NCI-H446 treated with DMSO at 0.1 percent for 48 hours (cell line): ENCODE results near the gene TRIO.
"Not testable (repeated sequence)": the region's sequence is repeated elsewhere in the genome, so short reads cannot be mapped to it uniquely, and the experiment has no call there.

Experiments
- DNase-seq: peaks from one replicate; lab custom pipeline; 2025; lab: John Stamatoyannopoulos, UW

Gene TRIO

DNA sequence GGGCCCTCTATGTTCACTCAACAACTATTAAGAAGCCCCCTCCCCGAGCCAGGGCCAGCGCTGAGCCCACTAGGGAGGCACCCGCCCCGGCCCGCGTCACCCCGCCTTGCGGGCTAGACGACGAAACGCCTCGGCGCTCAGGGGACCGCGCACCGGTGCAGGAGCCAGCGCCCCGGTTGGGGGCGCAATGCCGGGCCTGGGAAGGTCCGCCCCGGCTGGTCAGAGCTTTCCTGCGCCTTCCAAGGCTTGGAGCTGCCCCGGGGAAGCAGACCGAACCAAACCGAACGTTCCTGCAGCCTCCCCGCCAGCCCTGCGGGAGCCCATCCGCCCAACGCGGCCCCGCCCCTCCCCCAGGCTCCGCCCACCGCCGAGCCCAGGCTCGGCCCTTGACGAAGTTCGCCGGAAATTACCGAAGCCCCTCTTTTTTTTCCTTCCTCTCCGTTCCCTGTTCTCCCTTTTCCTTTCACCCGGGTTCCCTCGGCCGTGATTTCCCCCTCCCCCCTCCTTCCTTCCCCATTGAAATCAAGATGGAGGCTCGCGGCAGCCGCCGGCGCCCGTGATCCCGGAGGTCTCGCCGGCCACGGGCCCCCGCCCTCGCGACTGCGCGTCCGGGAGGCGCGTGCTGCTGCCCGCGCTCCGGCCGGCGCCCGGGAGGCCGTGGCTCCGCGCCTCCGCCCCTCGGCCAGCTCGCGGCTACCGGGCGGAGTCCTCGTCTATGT lies at the start of gene TRIO:
TRIO (plus strand) TSS at position 516 of the 719 bp plus-strand sequence. CDS start 384 bp downstream, outside the sequence.
- DNase-seq, result peak; percentile 92

GRCh38 chr5:14097380-14097779 lies 45.8 kb upstream of the TRIO start:
- DNase-seq, result not testable (repeated sequence)

DNA sequence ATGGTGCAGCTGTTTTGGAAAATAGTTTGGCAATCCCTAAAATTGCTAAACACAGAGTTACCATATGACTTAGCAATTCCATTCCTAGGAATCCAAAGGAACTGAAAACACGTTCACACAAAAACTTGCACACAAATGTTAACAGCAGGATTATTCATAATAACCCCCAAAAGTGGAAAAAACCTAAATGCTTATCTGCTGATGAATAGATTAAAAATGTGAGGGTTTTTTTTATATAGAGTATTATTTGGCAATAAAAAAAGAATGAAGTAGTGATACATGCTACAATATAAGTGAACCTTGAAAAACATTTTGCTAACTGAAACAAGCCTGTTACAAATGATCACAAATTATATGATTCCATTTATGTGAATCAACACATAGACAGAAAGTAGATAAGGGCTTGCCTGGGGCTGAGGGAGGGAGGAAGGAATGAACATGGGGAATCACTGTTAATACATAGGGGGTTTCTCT lies 45.1 kb upstream of the TRIO start:
- DNase-seq, result no peak

- DNase-seq, result no peak
These were observed 42.9 kb upstream of the TRIO start for GRCh38 chr5:14100281-14100680.

GRCh38 chr5:14101922-14102321 lies 41.2 kb upstream of the TRIO start:
- DNase-seq, result no peak

- no peak for DNase-seq
These were observed 40.5 kb upstream of the TRIO start for GRCh38 chr5:14102666-14103065.

DNA sequence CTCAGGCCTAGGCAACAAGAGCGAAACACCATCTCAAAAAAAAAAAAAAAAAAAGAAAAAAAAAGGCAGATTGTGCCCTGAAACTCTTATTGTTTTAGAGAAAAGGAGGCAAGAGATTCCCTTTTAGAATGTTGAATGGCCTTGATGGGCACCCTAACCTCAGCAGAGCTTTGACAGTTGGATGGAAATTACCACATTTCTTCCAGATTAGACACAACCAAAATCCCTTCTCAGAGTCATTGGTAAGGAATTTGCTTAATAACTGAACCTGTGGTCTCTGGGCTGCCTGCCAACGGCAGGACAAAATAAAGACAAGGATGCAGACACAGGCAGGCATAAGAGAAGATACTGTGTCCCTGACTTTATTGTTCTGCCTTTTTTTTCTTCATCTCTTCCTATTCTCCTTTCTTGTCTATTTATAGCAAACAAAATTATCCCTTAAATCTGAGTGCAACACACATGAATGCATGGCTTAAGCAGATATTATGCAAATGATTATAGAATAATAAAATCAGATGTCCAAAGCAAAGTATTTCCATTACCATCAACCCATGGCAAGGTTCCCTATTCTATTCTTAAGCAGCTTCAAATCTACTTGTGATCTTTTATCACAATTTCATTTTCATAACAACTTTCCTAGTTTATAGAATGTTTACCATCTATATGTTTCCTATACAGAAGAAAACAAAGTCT lies 37.3 kb upstream of the TRIO start:
- DNase-seq, result peak; percentile 32

- DNase-seq, result no peak
These were observed 35.6 kb upstream of the TRIO start for GRCh38 chr5:14107536-14107935.

DNA sequence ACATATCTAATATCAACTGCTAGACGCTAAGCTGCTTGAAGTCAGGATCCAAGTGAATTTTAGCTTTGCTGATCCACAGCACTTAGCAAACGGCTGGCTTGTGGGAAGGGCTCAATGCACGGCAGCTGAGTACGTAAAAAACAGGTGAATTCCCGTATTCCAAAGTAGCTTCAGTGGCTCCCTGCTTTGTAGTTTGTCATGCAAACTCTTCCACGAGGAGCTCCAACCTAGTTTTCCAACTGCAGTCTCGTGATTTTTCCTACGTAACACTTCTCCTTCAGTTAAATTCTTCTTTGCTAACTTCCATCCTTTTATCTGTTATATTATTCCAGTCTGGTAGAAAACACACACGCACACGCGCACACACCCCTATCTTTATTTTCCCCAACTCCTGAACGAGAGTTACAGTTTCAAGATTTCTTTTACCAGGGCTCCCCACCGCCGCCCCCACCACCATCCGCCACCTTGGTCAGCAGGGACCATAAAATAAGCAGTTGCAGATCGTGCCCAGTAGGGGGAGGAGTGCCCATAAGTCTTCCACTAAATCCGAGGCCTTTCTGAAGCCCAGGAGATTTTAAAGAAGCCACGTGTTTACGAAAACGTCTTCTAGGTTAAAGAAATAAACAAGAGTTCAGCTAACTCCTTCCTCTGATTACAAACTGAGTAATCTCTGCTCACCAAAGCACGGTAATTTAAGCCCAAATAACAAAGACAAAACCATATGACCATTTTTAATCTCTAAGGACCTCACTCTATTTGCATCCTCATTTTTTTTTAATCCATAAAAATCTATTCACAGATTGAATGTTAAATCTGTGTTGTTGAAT lies 34.8 kb upstream of the TRIO start:
- peak; percentile 70 for DNase-seq

GRCh38 chr5:14109041-14109747 lies 33.9 kb upstream of the TRIO start:
- DNase-seq, result no peak

GRCh38 chr5:14109771-14110170 lies 33.4 kb upstream of the TRIO start:
- DNase-seq, result no peak

GRCh38 chr5:14110196-14110595 lies 32.9 kb upstream of the TRIO start:
- no peak for DNase-seq

DNA sequence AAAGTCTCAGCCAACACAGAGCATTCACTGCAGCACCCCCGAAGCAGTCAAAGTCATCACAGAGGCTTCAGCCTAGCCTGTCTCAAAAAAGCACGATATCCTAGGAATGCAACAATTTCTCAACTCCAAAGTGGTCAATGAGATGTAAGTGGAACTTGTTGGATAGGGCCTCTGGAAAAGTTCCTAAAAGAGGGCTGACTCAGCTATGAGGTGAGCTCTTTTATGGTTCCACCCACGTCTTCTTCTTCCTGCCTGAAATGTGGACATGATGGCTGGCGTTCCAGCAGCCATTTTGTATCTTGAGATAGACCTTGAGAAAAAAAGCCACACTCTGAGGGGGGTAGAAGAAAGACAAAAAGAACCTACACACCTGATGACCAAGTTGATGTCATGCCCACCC lies 32.5 kb upstream of the TRIO start:
- DNase-seq, result no peak

DNA sequence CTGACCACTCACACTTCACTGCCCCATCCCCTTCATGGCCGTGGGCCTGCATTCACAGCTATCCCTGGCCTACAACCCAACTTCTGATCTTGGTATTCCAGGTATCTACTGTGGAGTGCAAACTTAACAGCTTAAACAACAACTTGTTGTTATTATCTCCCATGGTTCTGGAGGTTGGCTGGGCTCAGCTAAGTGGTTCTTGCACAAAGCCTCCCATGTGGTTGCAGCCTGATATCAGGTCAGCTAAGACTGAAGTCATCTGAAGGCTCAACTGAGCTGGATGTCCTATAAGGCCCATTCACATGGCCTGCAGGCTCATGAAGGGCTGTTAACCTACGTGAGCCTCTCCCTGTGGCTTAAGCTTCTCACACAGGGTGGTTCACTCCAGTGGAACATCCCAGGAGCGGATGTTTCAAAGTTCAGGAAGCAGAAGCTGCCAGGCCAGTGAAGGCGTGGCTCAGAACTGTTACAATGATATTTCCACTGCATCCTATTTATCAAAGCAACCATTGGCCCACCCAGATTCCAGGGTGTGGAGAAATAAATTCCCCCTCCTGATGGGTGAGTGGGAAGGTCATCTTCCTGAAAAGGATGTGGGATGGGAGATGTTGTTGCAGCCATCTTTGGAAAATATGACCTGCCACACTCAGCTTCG lies 30.0 kb upstream of the TRIO start:
- DNase-seq, result no peak

GRCh38 chr5:14114615-14115251 lies 28.4 kb upstream of the TRIO start:
- DNase-seq, result no peak

- DNase-seq, result no peak
These were observed 27.7 kb upstream of the TRIO start for GRCh38 chr5:14115323-14115895.

DNA sequence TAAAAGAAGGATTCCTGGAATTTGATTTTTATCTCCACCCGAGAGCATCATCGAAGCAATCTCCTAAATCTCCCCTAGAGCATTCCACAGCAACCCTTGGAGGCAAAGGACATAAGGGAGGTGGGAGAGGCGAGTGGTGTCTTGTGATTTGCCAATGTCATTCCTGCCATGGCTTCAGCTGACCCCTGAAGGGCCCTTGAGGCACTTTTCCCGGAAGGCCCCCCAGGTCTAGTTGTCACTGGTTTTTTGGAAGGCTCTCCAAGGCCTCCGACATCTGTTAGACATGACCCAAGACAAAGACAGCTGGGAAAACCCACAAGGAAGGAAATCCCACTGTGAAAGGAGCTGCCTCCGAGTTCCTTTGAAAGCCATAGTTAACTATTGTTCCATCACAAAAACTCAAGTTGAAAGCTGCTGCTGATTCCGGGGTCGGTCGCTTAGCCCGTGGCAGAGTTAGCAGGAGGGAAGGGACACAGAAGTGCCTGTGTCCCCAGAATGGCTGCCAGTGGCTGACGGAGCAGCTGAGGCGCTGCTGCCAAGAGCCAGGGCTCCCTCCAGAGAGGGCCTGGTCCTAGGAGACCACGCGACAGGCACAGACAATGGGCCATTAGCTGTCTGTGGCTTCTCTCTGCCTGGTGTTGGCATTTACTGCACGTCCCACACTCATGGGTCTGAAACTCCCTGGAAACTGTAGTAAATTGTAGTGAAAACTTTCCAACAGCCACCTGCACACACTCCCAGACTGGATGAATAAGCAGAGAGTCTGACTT lies 24.4 kb upstream of the TRIO start:
- DNase-seq, result no peak

- DNase-seq, result no peak
These were observed 23.0 kb upstream of the TRIO start for GRCh38 chr5:14120176-14120575.

- no peak for DNase-seq
These were observed 21.6 kb upstream of the TRIO start for GRCh38 chr5:14121552-14121951.

- no peak for DNase-seq
These were observed 21.1 kb upstream of the TRIO start for GRCh38 chr5:14122089-14122488.
